Panc1 (cell line): ENCODE data around the gene SPG21. TPM values are rescaled to one million over a fixed set of nuclear protein-coding genes. Genes with fewer than 3 reads are reported as not detected.

Source experiments
- ATAC-seq: fragments of 200-7000 bp; cut with Tn5 transposase; 2 replicates; pipeline ENCODE4 v1.9.1; 2020; ENCODE audit warnings: mild to moderate bottlenecking, moderate library complexity
- BruUV-seq: library from RNA; stranded (reverse); fragments of 400-500 nt; replicated peaks from 2 replicates; lab custom pipeline; 2021; lab: Mats Ljungman, UMichigan
- CTCF ChIA-PET: fragments of 300-600 bp; sonication (Branson Sonifier 250); formaldehyde crosslinking; loops from one replicate; lab custom pipeline; 2022; ENCODE audit warnings: antibody characterized with exemption; lab: Charles Lee
- POLR2A ChIA-PET: fragments of 300-600 bp; sonication (Branson Sonifier 250); formaldehyde crosslinking; loops from one replicate; lab custom pipeline; 2022; ENCODE audit warnings: antibody characterized with exemption; lab: Charles Lee
- DNase-seq: peaks from one replicate; pipeline ENCODE4 v3.0.0-alpha.2; 2010; ENCODE audit warnings: low read depth, low spot score
- H3K27ac ChIP-seq: 2 replicates; pipeline ENCODE4 v1.5.1; 2011; ENCODE audit warnings: mild to moderate bottlenecking, low read length, inconsistent platforms
- H3K27me3 ChIP-seq: fragments of 200-500 bp; sonication (Bioruptor generic); 2 replicates; pipeline ENCODE4 v1.6.0; 2014; ENCODE audit warnings: low read length, inconsistent platforms; ENCODE audit not compliant: control insufficient read depth, insufficient read depth
- H3K36me3 ChIP-seq: fragments of 200-500 bp; sonication (Bioruptor generic); 2 replicates; pipeline ENCODE4 v1.5.1; 2014; ENCODE audit warnings: inconsistent platforms, mild to moderate bottlenecking, low read length, moderate library complexity; ENCODE audit not compliant: control insufficient read depth, insufficient read depth
- H3K4me1 ChIP-seq: 2 replicates; pipeline ENCODE4 v1.5.1; 2011; ENCODE audit warnings: inconsistent platforms, mild to moderate bottlenecking, low read length, moderate library complexity; ENCODE audit not compliant: control insufficient read depth, insufficient read depth
- H3K4me3 ChIP-seq, 2 experiments: 2 replicates each; pipeline ENCODE4 v1.5.1; 2011 to 2012; ENCODE audit warnings: low read depth in 2 of 2, low read length in 2 of 2, mild to moderate bottlenecking in 2 of 2, inconsistent platforms in 1 of 2, moderate library complexity in 1 of 2
- H3K9me3 ChIP-seq: fragments of 200-500 bp; sonication (Bioruptor generic); 2 replicates; pipeline ENCODE4 v1.5.1; 2014; ENCODE audit warnings: low read depth, mild to moderate bottlenecking, inconsistent platforms, low read length, moderate library complexity; ENCODE audit not compliant: control insufficient read depth, insufficient read depth
- POLR2AphosphoS5 ChIP-seq: IDR thresholded peaks from 2 replicates; pipeline ENCODE4 v1.6.1; 2012; ENCODE audit warnings: mild to moderate bottlenecking, low read depth, low read length, moderate library complexity
- SIN3A ChIP-seq: IDR thresholded peaks from 2 replicates; pipeline ENCODE4 v1.6.1; 2012; ENCODE audit warnings: low read depth, mild to moderate bottlenecking, low read length, moderate library complexity, borderline replicate concordance; ENCODE audit not compliant: insufficient read depth
- TCF7L2 ChIP-seq: IDR thresholded peaks from 2 replicates; pipeline ENCODE4 v1.6.1; 2011; ENCODE audit warnings: mild to moderate bottlenecking, low read depth, low read length, inconsistent platforms
- in situ Hi-C: cut with HindIII; loops from 2 replicates; pipeline ENCODE4 v1.10.0; 2016; ENCODE audit warnings: low sequenced_read_pairs, low pct_unique_long_range_greater_than_20kb
- intact Hi-C: fragments of 100-400 bp; cut with micrococcal nuclease; formaldehyde crosslinking; loops from one replicate; pipeline ENCODE4 v1.10.0; 2022; ENCODE audit not compliant: unreplicated experiment
- total RNA-seq: library from RNA; stranded (reverse); gene quantifications from one replicate; pipeline ENCODE4 v1.2.1, GENCODE V29; 2021; ENCODE audit not compliant: unreplicated experiment
- TF ChIP-seq, protein P1 (sequence below), 2 experiments: IDR thresholded peaks; 2 replicates each; pipeline ENCODE4 v1.6.1; 2011 to 2012; ENCODE audit warnings: low read depth in 2 of 2, control low read depth in 1 of 2, low read length in 1 of 2, mild to moderate bottlenecking in 1 of 2, moderate library complexity in 1 of 2; ENCODE audit not compliant: insufficient read depth in 1 of 2
- TF ChIP-seq, protein P2 (sequence below): fragments of 450-650 bp; IDR thresholded peaks from 2 replicates; pipeline ENCODE4 v1.5.1; 2017; ENCODE audit warnings: mild to moderate bottlenecking

The SPG21 gene
- total RNA-seq, 1 experiment from 2014 or later: 124 TPM

DNA sequence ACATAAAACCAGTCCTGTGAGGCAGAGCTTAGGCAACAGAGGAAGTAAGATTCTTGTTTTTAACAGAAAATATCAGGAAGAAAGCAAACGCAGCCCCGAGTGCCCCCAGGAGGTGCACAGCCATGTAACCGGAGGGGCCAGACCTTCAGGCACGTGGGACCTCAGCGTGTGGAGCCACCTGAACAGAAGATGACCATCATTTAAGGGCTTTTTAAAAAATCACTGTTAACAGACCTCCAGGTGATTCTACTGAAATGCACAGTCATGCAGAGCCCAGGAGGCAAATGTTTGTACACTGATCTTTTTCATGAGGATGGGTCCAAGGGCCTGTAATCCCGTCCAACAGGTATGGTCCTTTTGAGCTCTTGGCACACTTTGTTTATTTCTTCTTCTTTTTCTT, 38.8 kb downstream of the SPG21 start:
- Histone ChIP-seq H3K27me3 (no peaks in the 10 kb centered on the region), H3K9me3 (no peaks in the 10 kb centered on the region), H3K36me3 (no peaks in the 10 kb centered on the region), H3K4me1 (no peaks in the 10 kb centered on the region), H3K27ac (no peak overlapping the region), H3K4me3 (no peak overlapping the region)
- ATAC-seq (peak; percentile 54), DNase-seq (no peak)
- BruUV-seq: TSS peak; percentile 64
- ChIA-PET POLR2A (interaction anchor here (0.6 kb wide), 1 partner anchor 22 kb away, joined by 4 read pairs; no protein-coding TSS in a partner anchor), CTCF (interaction anchor here (0.6 kb wide), 1 partner anchor 49 kb away, joined by 5 read pairs; no protein-coding TSS in a partner anchor)
- intact Hi-C loops (no loop called here), in situ Hi-C loops (no loop called here)
- TF ChIP-seq SIN3A (no peak), POLR2AphosphoS5 (no peak), TCF7L2 (no peak)
- TF ChIP-seq, protein P1, sequence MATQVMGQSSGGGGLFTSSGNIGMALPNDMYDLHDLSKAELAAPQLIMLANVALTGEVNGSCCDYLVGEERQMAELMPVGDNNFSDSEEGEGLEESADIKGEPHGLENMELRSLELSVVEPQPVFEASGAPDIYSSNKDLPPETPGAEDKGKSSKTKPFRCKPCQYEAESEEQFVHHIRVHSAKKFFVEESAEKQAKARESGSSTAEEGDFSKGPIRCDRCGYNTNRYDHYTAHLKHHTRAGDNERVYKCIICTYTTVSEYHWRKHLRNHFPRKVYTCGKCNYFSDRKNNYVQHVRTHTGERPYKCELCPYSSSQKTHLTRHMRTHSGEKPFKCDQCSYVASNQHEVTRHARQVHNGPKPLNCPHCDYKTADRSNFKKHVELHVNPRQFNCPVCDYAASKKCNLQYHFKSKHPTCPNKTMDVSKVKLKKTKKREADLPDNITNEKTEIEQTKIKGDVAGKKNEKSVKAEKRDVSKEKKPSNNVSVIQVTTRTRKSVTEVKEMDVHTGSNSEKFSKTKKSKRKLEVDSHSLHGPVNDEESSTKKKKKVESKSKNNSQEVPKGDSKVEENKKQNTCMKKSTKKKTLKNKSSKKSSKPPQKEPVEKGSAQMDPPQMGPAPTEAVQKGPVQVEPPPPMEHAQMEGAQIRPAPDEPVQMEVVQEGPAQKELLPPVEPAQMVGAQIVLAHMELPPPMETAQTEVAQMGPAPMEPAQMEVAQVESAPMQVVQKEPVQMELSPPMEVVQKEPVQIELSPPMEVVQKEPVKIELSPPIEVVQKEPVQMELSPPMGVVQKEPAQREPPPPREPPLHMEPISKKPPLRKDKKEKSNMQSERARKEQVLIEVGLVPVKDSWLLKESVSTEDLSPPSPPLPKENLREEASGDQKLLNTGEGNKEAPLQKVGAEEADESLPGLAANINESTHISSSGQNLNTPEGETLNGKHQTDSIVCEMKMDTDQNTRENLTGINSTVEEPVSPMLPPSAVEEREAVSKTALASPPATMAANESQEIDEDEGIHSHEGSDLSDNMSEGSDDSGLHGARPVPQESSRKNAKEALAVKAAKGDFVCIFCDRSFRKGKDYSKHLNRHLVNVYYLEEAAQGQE (IDR thresholded peaks at IDR 0.05; ENCODE audit: insufficient read depth in 1 of 2, low read depth in 2 of 2, low read length in 1 of 2): no peak
- TF ChIP-seq, protein P2, sequence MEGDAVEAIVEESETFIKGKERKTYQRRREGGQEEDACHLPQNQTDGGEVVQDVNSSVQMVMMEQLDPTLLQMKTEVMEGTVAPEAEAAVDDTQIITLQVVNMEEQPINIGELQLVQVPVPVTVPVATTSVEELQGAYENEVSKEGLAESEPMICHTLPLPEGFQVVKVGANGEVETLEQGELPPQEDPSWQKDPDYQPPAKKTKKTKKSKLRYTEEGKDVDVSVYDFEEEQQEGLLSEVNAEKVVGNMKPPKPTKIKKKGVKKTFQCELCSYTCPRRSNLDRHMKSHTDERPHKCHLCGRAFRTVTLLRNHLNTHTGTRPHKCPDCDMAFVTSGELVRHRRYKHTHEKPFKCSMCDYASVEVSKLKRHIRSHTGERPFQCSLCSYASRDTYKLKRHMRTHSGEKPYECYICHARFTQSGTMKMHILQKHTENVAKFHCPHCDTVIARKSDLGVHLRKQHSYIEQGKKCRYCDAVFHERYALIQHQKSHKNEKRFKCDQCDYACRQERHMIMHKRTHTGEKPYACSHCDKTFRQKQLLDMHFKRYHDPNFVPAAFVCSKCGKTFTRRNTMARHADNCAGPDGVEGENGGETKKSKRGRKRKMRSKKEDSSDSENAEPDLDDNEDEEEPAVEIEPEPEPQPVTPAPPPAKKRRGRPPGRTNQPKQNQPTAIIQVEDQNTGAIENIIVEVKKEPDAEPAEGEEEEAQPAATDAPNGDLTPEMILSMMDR: no peak

DNA sequence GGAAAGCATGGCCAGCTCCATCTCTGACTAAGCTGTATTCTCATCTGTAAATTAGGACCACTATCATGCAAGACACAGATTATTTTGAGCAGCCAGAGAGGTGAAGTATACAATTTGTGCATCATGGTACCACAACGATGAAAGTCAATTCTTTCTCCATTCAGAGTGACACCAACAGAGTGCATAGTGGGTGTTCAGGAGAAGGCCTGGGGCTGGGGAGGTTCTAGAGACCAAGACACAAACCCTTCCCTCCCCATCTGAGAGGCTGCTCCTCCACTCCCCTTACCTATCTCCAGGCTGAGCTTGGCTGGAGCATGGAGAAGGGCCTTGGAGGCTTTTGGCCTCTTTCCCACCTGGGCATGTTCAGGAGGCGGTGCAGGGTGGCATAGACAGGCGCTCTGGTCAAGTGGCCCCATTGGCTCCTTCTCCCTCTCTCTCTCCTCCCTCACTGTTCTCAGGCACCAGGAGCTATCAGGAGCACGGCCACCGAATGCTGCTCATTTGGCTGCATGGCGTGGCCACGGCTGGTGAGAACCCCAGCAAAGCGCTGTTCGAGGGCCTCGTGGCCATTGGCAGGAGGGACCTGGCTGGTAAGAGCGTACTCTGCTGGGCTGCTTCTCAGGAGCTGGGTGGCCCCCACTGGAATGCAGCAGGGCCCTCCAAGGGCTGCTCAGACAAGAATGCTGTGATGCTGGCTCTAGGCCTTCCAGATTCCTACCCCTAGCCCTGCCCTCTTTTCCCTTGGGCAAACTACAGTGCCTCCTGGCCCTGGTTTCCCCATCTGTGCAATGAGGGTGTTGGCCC, 40.1 kb downstream of the SPG21 start:
- Histone ChIP-seq H3K36me3 (no peaks in the 10 kb centered on the region), H3K4me3 (no peak overlapping the region), H3K9me3 (no peaks in the 10 kb centered on the region), H3K27ac (no peak overlapping the region), H3K4me1 (no peaks in the 10 kb centered on the region), H3K27me3 (no peaks in the 10 kb centered on the region)
- intact Hi-C loops (no loop called here), in situ Hi-C loops (no loop called here)
- TF ChIP-seq, protein P1 (IDR thresholded peaks at IDR 0.05; ENCODE audit: insufficient read depth in 1 of 2, low read depth in 2 of 2, low read length in 1 of 2): no peak
- TF ChIP-seq POLR2AphosphoS5 (0 out of 2 replicates have a peak, but pooled peaks have one; percentile 37), SIN3A (no peak)
- ATAC-seq: peak; percentile 57
- ChIA-PET CTCF (no interaction called here), POLR2A (no interaction called here)
- DNase-seq: no peak
- BruUV-seq: no TSS peak
